Smooth muscle cell (in vitro differentiated cells): ENCODE data around the gene EIF2B1. TPM values are rescaled to one million over a fixed set of nuclear protein-coding genes. Genes with fewer than 3 reads are reported as not detected.
A peak's percentile ranks its signal among the peaks of the same experiment; 100 is the strongest.

Experiments
- DNase-seq: peaks from one replicate; lab custom pipeline; 2025; ENCODE audit not compliant: unreplicated experiment; lab: John Stamatoyannopoulos, UW
- H2AFZ ChIP-seq: fragments of 200-600 bp; sonication (generic); 2 replicates; pipeline ENCODE4 v1.6.0; 2016; ENCODE audit warnings: antibody characterized with exemption, low read depth, mild to moderate bottlenecking
- H3F3A ChIP-seq: fragments of 200-600 bp; sonication (generic); 2 replicates; pipeline ENCODE4 v1.6.0; 2017; ENCODE audit warnings: antibody characterized with exemption, low read depth
- H3K27ac ChIP-seq: fragments of 200-600 bp; sonication (generic); 2 replicates; pipeline ENCODE4 v1.5.1; 2016; ENCODE audit warnings: low read depth, mild to moderate bottlenecking
- H3K27me3 ChIP-seq: fragments of 200-600 bp; sonication (generic); 2 replicates; pipeline ENCODE4 v1.6.1; 2016; ENCODE audit warnings: low read depth, mild to moderate bottlenecking
- H3K36me3 ChIP-seq: fragments of 200-600 bp; sonication (generic); 2 replicates; pipeline ENCODE4 v1.5.1; 2016; ENCODE audit warnings: low read depth
- H3K4me1 ChIP-seq: fragments of 200-600 bp; sonication (generic); 2 replicates; pipeline ENCODE4 v1.5.1; 2016; ENCODE audit warnings: low read depth
- H3K4me2 ChIP-seq: fragments of 200-600 bp; sonication (generic); 2 replicates; pipeline ENCODE4 v1.6.0; 2016; ENCODE audit warnings: mild to moderate bottlenecking
- H3K4me3 ChIP-seq: fragments of 200-600 bp; sonication (generic); 2 replicates; pipeline ENCODE4 v1.5.1; 2016; ENCODE audit warnings: mild to moderate bottlenecking
- H3K79me2 ChIP-seq: fragments of 200-600 bp; sonication (generic); 2 replicates; pipeline ENCODE4 v1.6.0; 2016; ENCODE audit warnings: low read depth, mild to moderate bottlenecking
- H3K9ac ChIP-seq: fragments of 200-600 bp; sonication (generic); 2 replicates; pipeline ENCODE4 v1.6.0; 2016; ENCODE audit warnings: low read depth
- H3K9me3 ChIP-seq: fragments of 200-600 bp; sonication (generic); replicated peaks from 2 replicates; pipeline ENCODE4 v1.5.1; 2016; ENCODE audit warnings: low read depth
- H4K20me1 ChIP-seq: fragments of 200-600 bp; sonication (generic); 2 replicates; pipeline ENCODE4 v1.6.0; 2016; ENCODE audit warnings: low read depth
- WGBS: methylation state at CpG from one replicate; pipeline ENCODE4 v1.1.7; 2016; ENCODE audit warnings: low lambda C conversion rate; 5-methylcytosine and 5-hydroxymethylcytosine counted together
- polyA plus RNA-seq: library from polyadenylated mRNA; unstranded; fragments of >200 nt; fragmentation: Nextera tagmentation; extraction: Ambion mirVana; gene quantifications from 2 replicates; pipeline ENCODE4 v1.2.1, GENCODE V29; 2016
- total RNA-seq: library from RNA; depleted of rRNA; stranded (reverse); fragments of >200 nt; gene quantifications from 2 replicates; pipeline ENCODE4 v1.2.3, GENCODE V29; 2014
- TF ChIP-seq, protein P1 (sequence below): fragments of 200-600 bp; sonication (generic); IDR thresholded peaks from 2 replicates; pipeline ENCODE4 v1.5.1; 2017; ENCODE audit warnings: borderline replicate concordance, mild to moderate bottlenecking, antibody characterized with exemption; ENCODE audit not compliant: insufficient read depth, poor library complexity, severe bottlenecking

EIF2B1 gene
- 81.4 and 87.4 TPM in 2 replicates for total RNA-seq
- polyA plus RNA-seq: 45.4 and 47.0 TPM in 2 replicates

DNA sequence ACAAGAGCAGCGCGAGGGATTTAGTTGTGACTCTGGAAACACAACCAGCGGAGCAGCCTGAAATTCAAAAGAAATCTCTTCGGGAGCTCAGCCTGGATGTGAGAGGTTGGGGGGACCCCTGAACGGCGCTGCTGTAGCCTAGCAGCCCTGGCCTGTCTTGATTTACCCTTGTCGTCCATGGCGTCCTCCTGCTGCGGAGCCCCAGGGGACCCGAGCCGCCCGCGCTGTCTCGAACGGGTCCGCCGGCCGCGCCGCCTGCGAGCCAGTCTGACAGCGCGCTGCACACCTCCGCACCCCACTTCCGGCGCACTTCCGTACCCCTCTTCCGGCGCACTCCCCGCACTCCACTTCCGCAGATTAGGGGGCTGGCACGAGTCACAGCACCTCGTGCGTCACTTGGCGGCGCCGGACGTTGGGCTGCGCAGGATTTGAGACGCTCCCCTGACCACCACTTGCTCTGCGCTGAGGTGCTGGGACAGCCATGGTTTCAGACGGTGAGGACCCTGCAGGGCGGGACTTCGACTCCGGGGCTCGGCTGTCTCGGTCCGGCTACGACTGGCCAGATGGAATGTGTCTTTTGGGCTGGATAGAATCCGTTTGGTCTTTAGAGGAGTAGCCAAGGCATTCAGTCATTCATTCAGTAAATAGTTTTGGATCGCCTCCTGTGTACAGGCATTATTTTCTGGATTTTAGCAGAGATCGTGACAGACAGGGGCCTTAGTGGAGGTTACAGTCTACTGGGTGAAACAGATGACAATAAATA lies at the start of gene EIF2B1, which contains the start of gene GTF2H3:
EIF2B1 (minus strand) TSS at position 308 of the 763 bp plus-strand sequence; CDS start at position 179, 129 bp downstream.
GTF2H3 (plus strand) TSS at position 451 of the 763 bp plus-strand sequence; CDS start at position 482, 31 bp downstream.
- Histone ChIP-seq H4K20me1 (no peaks in the 10 kb centered on the region), H3K9ac (peak within 1 kb of the TSS; percentile 90), H3K27me3 (no peaks in the 10 kb centered on the region), H3K79me2 (peaks cover 27% of the 10 kb centered on the region), H3K36me3 (peaks cover 3% of the 10 kb centered on the region), H3K4me3 (peak within 1 kb of the TSS; percentile 78), H3K4me2 (peak within 1 kb of the TSS; percentile 93), H3K27ac (peak within 1 kb of the TSS; percentile 80), H3F3A (no peaks in the 10 kb centered on the region), H2AFZ (peak within 1 kb of the TSS; percentile 88), H3K4me1 (no peaks in the 10 kb centered on the region), H3K9me3 (no peaks in the 10 kb centered on the region)
- TF ChIP-seq, protein P1, sequence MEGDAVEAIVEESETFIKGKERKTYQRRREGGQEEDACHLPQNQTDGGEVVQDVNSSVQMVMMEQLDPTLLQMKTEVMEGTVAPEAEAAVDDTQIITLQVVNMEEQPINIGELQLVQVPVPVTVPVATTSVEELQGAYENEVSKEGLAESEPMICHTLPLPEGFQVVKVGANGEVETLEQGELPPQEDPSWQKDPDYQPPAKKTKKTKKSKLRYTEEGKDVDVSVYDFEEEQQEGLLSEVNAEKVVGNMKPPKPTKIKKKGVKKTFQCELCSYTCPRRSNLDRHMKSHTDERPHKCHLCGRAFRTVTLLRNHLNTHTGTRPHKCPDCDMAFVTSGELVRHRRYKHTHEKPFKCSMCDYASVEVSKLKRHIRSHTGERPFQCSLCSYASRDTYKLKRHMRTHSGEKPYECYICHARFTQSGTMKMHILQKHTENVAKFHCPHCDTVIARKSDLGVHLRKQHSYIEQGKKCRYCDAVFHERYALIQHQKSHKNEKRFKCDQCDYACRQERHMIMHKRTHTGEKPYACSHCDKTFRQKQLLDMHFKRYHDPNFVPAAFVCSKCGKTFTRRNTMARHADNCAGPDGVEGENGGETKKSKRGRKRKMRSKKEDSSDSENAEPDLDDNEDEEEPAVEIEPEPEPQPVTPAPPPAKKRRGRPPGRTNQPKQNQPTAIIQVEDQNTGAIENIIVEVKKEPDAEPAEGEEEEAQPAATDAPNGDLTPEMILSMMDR: no peak
- WGBS: under 1% methylated on average over 51 of the region's 52 CpGs
- peak; percentile 84 for DNase-seq

- no peak for DNase-seq
- H3K4me2 ChIP-seq: no peak overlapping the region
- H3K4me3 ChIP-seq: no peak overlapping the region
- no peaks in the 10 kb centered on the region for H4K20me1 ChIP-seq
- WGBS: 97% methylated on average over 2 of the region's 2 CpGs
- H3K36me3 ChIP-seq: no peaks in the 10 kb centered on the region
- no peak overlapping the region for H3K27ac ChIP-seq
- no peak overlapping the region for H2AFZ ChIP-seq
- no peaks in the 10 kb centered on the region for H3K79me2 ChIP-seq
- no peaks in the 10 kb centered on the region for H3F3A ChIP-seq
- no peak overlapping the region for H3K9ac ChIP-seq
- no peaks in the 10 kb centered on the region for H3K4me1 ChIP-seq
- TF ChIP-seq, protein P1: no peak
- H3K27me3 ChIP-seq: no peaks in the 10 kb centered on the region
- no peaks in the 10 kb centered on the region for H3K9me3 ChIP-seq
Measured at GRCh38 chr12:123681605-123682004, 48.1 kb upstream of the EIF2B1 start.

- no peak overlapping the region for H3K9ac ChIP-seq
- TF ChIP-seq, protein P1: no peak
- H3K27ac ChIP-seq: no peak overlapping the region
- no peak overlapping the region for H3K4me2 ChIP-seq
- H4K20me1 ChIP-seq: no peaks in the 10 kb centered on the region
- 97% methylated on average over 10 of the region's 10 CpGs for WGBS
- no peaks in the 10 kb centered on the region for H3F3A ChIP-seq
- H3K27me3 ChIP-seq: no peaks in the 10 kb centered on the region
- H2AFZ ChIP-seq: no peak overlapping the region
- H3K9me3 ChIP-seq: no peaks in the 10 kb centered on the region
- no peaks in the 10 kb centered on the region for H3K36me3 ChIP-seq
- H3K4me1 ChIP-seq: no peaks in the 10 kb centered on the region
- no peak overlapping the region for H3K4me3 ChIP-seq
- no peaks in the 10 kb centered on the region for H3K79me2 ChIP-seq
- no peak for DNase-seq
Measured at GRCh38 chr12:123678981-123679380, 45.5 kb upstream of the EIF2B1 start.
